T-helper 9 cell (primary cell): Measurements from ENCODE around the gene EPHB4.
A peak's percentile ranks its signal among the peaks of the same experiment; 100 is the strongest.
"Not testable (repeated sequence)": the region's sequence is repeated elsewhere in the genome, so short reads cannot be mapped to it uniquely, and the experiment has no call there.

ENCODE experiments used
- DNase-seq: peaks from one replicate; pipeline ENCODE4 v3.0.0-alpha.2; 2020

Gene EPHB4

DNA sequence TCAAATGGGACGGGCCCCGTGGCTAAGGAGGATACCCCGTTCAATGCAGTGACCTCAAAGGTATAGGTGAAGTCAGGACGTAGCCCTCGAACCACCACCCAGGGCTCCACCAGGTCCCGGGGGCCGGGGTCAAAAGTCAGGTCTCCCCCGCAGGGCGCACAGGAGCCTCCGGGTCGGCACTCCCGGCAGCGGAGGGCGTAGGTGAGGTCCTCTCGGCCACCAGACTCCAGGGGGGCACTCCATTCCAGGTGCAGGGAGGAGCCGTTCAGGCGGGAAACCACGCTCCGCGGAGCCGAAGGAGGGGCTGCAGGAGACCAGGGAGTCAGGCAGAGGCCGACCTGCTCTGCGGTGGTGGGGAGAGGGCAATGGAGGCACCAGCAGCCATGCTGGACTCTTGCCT, 7.7 kb downstream of the EPHB4 start:
- DNase-seq: no peak

DNA sequence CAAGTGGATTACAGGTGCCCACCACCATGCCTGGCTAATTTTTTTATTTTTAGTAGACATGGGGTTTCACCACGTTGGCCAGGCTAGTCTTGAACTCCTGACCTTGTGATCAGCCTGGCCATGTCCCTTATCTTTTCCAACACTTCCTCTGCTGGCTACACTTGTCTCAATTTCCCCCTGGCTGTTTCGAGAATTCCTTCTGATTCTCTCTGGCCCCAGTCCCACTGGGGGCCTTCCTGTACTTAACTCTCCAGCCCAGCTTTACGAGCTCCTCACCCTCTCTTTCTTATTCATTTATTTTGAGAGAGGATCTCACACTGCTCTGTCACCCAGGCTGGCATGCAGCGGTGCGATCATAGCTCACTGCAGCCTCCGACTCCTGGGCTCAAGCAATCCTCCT, 8.5 kb downstream of the EPHB4 start:
- no peak for DNase-seq

DNA sequence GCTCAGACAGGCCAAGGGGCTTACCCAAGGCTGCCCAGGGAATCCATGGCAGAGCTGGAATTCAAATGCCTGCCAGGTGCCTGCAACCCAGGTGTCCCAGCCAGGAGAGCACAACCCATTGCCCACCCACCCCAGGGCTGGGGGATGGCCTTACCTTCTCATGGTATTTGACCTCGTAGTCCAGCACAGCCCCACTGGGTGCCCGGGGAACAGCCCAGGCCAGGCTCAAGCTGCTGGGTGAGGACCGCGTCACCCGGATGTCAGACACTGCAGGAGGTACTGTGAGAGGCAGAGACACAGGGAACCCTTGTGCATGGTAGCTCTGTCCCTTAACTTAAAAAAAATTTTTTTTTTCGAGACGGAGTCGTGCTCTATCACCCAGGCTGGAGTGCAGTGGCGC, 9.0 kb downstream of the EPHB4 start:
- DNase-seq: no peak

DNA sequence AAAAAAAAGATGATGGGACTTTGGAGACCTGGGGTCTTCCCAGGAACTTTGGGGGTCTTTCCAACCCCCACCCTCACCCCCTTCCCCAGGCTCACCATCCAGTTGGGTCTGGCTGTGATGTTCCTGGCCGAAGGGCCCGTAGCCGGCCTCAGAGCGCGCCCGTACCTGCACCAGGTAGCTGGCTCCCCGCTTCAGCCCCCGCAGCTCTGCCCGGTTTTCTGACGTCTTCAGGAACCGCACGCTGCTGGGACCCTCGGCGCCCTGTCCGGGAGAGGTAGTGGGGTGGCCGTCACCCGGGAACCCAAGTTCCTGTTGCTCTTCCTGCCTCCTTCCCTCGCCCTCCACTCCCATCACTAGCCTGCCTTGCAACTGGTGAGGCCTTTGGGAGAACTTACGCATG, 10.2 kb downstream of the EPHB4 start:
- DNase-seq: no peak

DNA sequence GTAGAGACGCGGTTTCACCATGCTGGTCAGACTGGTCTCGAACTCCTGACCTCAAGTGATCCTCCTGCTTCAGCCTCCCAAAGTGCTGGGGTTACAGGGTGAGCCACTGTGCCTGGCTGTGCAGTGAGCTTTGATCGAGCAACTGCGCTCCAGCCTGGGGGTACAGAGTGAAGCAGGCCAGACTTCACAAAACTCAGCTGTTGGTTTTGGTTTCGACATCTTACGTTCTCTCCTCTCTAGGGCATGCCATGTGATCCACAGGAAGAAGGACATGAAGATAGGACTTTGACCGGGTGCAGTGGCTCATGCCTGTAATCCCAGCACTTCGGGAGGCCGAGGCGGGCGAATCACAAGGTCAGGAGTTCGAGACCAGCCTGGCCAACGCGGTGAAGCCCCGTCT, 10.8 kb downstream of the EPHB4 start:
- DNase-seq: not testable (repeated sequence)

DNA sequence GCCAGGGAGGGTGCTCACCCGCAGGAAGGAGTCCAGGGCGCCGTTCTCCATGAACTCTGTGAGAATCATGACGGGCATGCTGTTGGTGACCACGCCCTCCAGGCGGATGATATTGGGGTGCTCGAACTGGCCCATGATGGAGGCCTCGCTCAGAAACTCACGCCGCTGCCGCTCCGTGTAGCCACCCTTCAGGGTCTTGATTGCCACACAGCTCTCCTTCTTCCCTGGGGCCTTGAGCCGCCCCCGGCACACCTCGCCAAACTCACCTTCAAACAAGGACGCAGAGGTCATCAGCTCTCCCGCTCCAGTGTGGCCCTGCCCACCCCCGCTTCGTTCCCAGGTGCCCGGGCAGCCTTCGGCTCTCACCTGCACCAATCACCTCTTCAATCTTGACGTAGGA, 14.6 kb downstream of the EPHB4 start:
- DNase-seq: no peak

DNA sequence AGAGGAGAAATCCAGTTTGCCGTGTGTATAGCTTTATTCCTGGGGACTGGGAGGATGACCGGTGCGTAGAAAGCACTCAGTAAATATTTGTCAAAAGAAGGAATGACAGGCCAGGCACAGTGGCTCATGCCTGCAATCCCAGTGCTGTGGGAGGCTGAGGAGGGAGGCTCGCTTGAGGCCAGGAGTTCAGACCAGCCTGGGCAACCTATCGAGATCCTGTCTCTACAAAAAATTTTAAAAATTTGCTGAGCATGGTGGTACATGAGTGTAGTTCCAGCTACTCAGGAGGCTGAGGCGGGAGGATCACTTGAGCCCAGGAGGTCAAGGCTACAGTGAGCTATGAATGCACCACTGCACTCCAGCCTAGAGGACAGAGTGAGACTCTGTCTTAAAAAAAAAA, 15.8 kb downstream of the EPHB4 start:
- no peak for DNase-seq

DNA sequence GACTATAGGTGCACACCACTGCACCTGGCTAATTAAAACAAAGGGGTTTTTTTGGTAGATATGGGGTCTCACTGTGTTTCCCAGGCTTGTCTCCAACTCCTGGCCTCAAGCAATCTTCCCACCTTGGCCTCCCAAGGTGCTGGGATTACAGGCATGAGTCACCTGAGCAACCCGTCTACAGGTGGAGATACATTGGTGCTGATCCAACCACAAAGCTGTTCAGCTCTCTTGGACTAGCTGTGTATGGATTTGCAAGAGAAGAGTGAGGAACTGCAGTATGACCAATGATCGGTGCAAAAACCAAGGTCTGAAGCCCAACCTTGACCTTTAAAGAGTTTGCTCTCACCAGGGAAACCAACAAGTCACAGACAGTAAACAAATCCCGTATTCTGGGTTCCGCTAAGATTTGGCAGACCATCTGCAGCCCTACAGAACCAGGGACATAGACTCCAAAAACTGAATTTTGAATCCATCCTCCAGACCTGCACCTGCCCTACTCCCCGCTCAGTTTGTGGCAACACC, 18.9 kb downstream of the EPHB4 start:
- DNase-seq: no peak

GRCh38 chr7:100806883-100807282, 20.4 kb downstream of the EPHB4 start:
- DNase-seq: not testable (repeated sequence)

DNA sequence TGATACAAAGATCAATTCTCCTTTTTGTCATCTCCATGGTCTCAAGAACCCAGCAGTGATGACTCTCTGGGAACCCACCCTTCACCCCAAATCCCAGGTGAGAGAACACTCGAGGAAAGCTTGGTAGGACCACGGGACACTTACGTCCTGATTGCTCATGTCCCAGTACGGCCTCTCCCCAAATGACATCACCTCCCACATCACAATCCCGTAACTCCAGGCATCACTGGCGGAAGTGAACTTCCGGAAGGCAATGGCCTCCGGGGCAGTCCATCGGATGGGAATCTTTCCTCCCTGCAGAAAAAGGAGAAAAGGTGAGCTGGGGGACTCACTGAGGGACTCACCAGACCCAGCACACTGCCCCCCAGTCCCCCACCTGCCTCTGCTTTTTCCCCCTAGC, 21.0 kb downstream of the EPHB4 start:
- DNase-seq: no peak

GRCh38 chr7:100804681-100805431, 22.5 kb downstream of the EPHB4 start:
- DNase-seq: no peak

GRCh38 chr7:100803398-100804161, 23.7 kb downstream of the EPHB4 start:
- DNase-seq: no peak

DNA sequence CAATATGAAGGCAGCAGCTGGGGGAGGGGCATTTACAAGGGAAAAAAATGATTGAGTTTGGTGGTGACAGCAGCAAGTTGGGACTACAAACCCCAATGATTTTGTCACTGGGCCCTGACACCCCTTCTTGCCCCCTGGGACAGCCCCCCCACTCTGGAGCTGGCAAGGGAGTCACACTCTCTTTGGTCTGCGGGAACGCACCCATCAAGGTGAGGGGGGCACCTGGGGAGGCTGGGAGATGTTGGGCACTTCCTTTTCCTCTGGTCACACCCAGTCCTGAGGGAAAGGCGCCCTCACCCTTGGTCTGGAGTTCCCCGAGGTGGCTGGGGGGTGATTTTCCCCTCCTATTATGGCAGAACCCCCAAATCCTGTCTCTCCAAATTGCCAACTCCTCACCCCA, 24.4 kb downstream of the EPHB4 start:
- DNase-seq: no peak

DNA sequence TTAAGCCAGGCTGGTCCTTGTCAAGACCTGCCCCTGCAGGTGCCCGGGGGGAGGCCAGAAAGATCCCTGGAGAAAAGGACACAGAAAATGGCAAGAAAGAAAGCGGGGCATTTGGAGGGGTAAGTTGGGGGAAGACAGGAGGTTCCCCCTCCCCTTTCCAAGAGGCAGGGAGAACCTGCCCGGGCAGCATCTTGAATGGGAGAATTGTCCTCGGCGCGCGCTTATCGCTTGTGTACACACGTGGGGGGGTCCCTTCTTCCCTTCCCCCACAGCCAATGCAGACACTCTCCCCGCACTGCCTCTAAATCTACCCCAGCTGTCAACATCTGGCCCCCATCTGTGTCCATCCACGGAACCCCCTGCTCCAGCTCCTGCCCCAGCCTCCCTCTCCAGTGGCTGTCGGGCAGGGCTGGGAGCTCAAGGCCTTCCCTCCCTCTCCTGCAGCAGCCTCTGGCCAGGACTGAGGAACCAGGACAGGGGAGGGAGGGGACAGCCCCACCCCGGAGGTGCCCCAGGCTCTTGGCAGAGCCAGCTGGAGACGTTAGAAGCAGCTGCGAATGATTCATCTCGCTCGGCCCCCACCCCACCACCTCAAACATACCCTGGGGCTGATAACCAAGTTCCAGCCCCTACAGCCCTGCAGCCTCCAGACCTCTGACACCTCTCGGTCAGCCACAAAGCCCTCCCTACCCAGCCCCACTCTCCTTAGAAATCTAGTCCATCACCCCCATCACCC, 25.3 kb downstream of the EPHB4 start:
- no peak for DNase-seq

DNA sequence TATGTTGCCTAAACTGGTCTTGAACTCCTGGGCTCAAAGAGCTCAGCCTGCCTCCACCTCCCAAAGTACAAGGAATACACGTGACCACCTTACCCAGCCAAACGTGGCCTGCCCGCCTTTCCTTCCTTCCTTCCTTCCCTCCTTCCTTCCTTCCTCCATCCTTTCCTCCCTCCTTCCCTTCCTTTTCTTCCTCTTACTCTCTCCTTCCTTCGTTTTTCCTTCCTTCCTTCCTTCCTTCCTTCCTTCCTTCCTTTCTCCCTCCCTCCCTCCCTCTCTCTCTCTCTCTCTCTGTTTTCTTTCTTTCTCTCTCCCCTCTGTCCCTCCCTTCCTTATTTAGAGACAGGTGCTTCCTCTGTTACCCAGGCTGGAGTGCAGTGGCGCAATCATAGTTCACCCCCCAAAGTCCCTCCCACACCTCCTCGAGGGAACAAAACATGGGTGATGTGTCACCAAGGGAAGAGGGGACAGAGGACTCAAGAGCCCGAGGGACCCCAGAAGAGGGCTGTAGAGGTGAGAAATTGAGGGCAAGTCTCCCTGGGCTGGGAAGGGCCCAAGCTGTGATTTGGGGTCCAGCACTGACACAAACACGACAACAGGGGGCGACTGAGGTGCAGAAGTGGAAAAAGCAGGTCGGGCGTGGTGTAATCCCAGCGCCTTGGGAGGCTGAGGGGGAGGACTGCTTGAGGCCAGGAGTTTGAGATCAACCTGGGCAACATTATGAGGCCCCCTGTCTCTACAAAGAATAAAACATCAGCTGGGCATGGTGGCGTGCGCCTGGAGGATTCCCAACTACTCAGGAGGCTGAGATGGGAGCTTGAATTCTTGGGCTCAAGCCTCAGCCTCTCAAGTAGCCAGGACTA, 28.1 kb downstream of the EPHB4 start:
- DNase-seq: peak; percentile 19

- DNase-seq: no peak
Observed at GRCh38 chr7:100794741-100795140, 32.6 kb downstream of the EPHB4 start.

DNA sequence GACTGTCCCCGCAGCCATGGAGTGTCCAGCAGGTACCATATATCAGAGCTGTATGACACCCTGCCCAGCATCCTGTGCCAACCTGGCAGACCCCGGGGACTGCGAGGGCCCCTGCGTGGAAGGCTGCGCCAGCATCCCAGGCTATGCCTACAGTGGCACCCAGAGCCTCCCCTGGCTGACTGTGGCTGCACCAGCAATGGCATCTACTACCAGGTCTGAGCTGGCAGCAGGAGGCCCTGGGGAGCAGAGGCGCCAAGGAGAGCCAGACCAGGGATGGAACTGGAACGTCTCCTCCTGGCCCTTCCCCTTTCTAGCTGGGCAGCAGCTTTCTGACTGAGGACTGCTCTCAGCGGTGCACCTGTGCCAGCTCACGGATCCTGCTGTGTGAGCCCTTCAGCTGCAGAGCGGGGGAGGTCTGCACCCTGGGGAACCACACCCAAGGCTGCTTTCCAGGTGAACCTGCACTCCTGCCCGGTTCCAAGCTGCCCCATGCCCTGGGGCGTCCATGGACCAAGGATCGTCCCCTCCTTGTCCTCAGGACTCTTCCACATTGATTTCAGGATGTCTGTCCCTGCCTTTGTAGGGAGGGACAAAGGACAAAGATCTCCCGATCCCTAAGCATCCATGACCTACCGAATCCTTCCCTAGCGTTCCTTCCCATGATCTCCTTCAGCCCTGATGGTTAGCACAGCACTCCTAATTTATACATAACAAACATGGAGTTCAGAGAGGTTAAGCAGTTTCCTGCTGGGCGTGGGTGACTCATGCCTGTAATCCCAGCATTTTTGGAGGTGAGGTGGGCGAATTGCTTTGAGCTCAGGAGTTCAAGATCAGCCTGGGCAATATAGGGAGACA, 33.3 kb downstream of the EPHB4 start:
- no peak for DNase-seq

- DNase-seq: no peak
Observed at GRCh38 chr7:100791881-100792666, 35.2 kb downstream of the EPHB4 start.

DNA sequence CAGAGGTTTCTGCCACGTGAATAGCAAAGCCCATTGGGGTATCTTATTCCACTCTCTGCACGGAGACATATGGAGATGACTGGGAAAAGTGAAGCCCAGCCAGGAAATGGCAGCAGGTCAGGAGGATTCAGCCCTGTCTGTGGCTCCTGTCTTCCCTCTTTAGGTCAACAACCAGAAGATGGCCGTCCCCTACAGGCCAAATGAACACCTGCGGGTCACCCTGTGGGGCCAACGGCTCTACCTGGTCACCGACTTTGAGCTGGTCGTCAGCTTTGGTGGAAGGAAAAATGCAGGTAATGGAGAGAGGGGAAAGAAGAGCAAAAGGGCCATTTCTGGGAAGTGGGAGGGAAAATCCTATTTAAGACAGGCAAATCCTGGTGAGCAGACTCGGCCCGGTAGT, 38.3 kb downstream of the EPHB4 start:
- DNase-seq: no peak

DNA sequence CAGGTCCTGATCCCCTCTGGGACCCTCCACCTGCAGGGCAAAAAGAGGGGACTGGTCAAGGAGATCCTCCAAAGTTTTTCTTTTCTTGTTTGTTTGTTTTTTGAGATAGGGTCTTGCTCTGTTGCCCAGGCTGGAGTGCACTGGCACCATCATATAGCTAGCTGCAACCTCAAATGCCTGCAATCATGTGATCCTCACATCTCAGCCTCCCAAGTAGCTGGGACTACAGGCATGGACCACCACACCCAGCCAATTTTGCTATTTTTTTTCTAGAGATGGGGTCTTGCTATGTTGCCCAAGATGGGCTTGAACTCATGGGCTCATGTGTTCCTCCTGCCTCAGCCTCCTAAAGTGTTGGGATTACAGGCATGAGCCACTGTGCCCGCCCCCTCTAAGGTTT, 41.0 kb downstream of the EPHB4 start:
- DNase-seq: no peak

GRCh38 chr7:100785878-100786277, 41.4 kb downstream of the EPHB4 start:
- DNase-seq: no peak
